ENCODE measurements around the gene SUSD5.
"Not testable (repeated sequence)": the region's sequence is repeated elsewhere in the genome, so short reads cannot be mapped to it uniquely, and the experiment has no call there.

The SUSD5 gene

GRCh38 chr3:33179132-33179531 lies 39.5 kb downstream of the SUSD5 start:
- no peak overlapping the region for H3K27ac Mint-ChIP-seq
- ATAC-seq (replicated peaks) (no peak), DNase-seq (no peak)
- no peaks in the 10 kb centered on the region for H3K4me1 Mint-ChIP-seq
- no peak overlapping the region for H3K4me3 Mint-ChIP-seq
- no peaks in the 10 kb centered on the region for H3K27me3 Mint-ChIP-seq
- peaks cover 0 to 8% of the 10 kb centered on the region in 2 donors for H3K36me3 Mint-ChIP-seq
- H3K9me3 Mint-ChIP-seq, result peaks cover 11 to 15% of the 10 kb centered on the region in 2 donors

GRCh38 chr3:33174711-33175414 lies 43.7 kb downstream of the SUSD5 start:
- no peak for DNase-seq
- no peak for ATAC-seq (replicated peaks)
- no peak overlapping the region for H3K27ac Mint-ChIP-seq
- H3K9me3 Mint-ChIP-seq, result peaks cover 4 to 7% of the 10 kb centered on the region in 2 donors
- H3K4me3 Mint-ChIP-seq, result no peak overlapping the region
- peaks cover 4 to 8% of the 10 kb centered on the region in 2 donors for H3K4me1 Mint-ChIP-seq
- H3K36me3 Mint-ChIP-seq, result no peaks in the 10 kb centered on the region
- no peaks in the 10 kb centered on the region for H3K27me3 Mint-ChIP-seq

GRCh38 chr3:33174095-33174494 lies 44.5 kb downstream of the SUSD5 start:
- H3K9me3 Mint-ChIP-seq, result peaks cover 1 to 3% of the 10 kb centered on the region in 2 donors
- no peak for ATAC-seq (replicated peaks)
- H3K36me3 Mint-ChIP-seq, result no peaks in the 10 kb centered on the region
- H3K27me3 Mint-ChIP-seq, result no peaks in the 10 kb centered on the region
- H3K4me1 Mint-ChIP-seq, result peaks cover 4 to 8% of the 10 kb centered on the region in 2 donors
- DNase-seq, result no peak
- H3K27ac Mint-ChIP-seq, result no peak overlapping the region
- no peak overlapping the region for H3K4me3 Mint-ChIP-seq

GRCh38 chr3:33173672-33174071 lies 44.9 kb downstream of the SUSD5 start:
- Mint-ChIP-seq H3K4me3 (no peak overlapping the region), H3K9me3 (peaks cover 0 to 1% of the 10 kb centered on the region in 2 donors), H3K4me1 (peaks cover 4 to 8% of the 10 kb centered on the region in 2 donors), H3K36me3 (no peaks in the 10 kb centered on the region), H3K27me3 (no peaks in the 10 kb centered on the region), H3K27ac (no peak overlapping the region)
- ATAC-seq (replicated peaks) (no peak), DNase-seq (no peak)

- Mint-ChIP-seq H3K4me1 (peaks cover 4 to 8% of the 10 kb centered on the region in 2 donors), H3K27me3 (no peaks in the 10 kb centered on the region), H3K27ac (no peak overlapping the region), H3K9me3 (no peaks in the 10 kb centered on the region), H3K4me3 (no peak overlapping the region), H3K36me3 (no peaks in the 10 kb centered on the region)
- ATAC-seq (replicated peaks) (no peak), DNase-seq (no peak)
These were observed 45.5 kb downstream of the SUSD5 start for GRCh38 chr3:33173103-33173502.

GRCh38 chr3:33171580-33171979 lies 47.0 kb downstream of the SUSD5 start:
- ATAC-seq (replicated peaks) (peak in 1 of 2 donors; percentile 38), DNase-seq (no peak)
- H3K27me3 Mint-ChIP-seq, result no peaks in the 10 kb centered on the region
- peaks cover 4 to 8% of the 10 kb centered on the region in 2 donors for H3K4me1 Mint-ChIP-seq
- no peaks in the 10 kb centered on the region for H3K36me3 Mint-ChIP-seq
- no peak overlapping the region for H3K4me3 Mint-ChIP-seq
- H3K9me3 Mint-ChIP-seq, result no peaks in the 10 kb centered on the region
- H3K27ac Mint-ChIP-seq, result no peak overlapping the region

- Mint-ChIP-seq H3K9me3 (no peaks in the 10 kb centered on the region), H3K36me3 (no peaks in the 10 kb centered on the region), H3K4me3 (no peak overlapping the region), H3K4me1 (peaks cover 4 to 8% of the 10 kb centered on the region in 2 donors), H3K27me3 (no peaks in the 10 kb centered on the region), H3K27ac (no peak overlapping the region)
- DNase-seq (no peak), ATAC-seq (replicated peaks) (no peak)
These were observed 48.1 kb downstream of the SUSD5 start for GRCh38 chr3:33170531-33170930.

- no peak for DNase-seq
- Mint-ChIP-seq H3K27ac (no peak overlapping the region), H3K27me3 (no peaks in the 10 kb centered on the region), H3K4me1 (peaks cover 6 to 15% of the 10 kb centered on the region in 2 donors), H3K36me3 (no peaks in the 10 kb centered on the region), H3K9me3 (no peaks in the 10 kb centered on the region), H3K4me3 (no peak overlapping the region)
- ATAC-seq (replicated peaks), result no peak
These were observed 50.8 kb downstream of the SUSD5 start for GRCh38 chr3:33167716-33168336.

- DNase-seq, result no peak
- H3K27ac Mint-ChIP-seq, result no peak overlapping the region
- no peaks in the 10 kb centered on the region for H3K9me3 Mint-ChIP-seq
- ATAC-seq (replicated peaks), result no peak
- H3K4me3 Mint-ChIP-seq, result no peak overlapping the region
- no peaks in the 10 kb centered on the region for H3K27me3 Mint-ChIP-seq
- no peaks in the 10 kb centered on the region for H3K36me3 Mint-ChIP-seq
- peaks cover 6 to 15% of the 10 kb centered on the region in 2 donors for H3K4me1 Mint-ChIP-seq
These were observed 51.3 kb downstream of the SUSD5 start for GRCh38 chr3:33167284-33167683.

- Mint-ChIP-seq H3K27ac (no peak overlapping the region), H3K36me3 (no peaks in the 10 kb centered on the region), H3K27me3 (no peaks in the 10 kb centered on the region), H3K4me3 (no peak overlapping the region), H3K9me3 (no peaks in the 10 kb centered on the region), H3K4me1 (peaks cover 2 to 6% of the 10 kb centered on the region in 2 donors)
- no peak for DNase-seq
- no peak for ATAC-seq (replicated peaks)
These were observed 52.5 kb downstream of the SUSD5 start for GRCh38 chr3:33166095-33166494.

GRCh38 chr3:33165372-33165771 lies 53.2 kb downstream of the SUSD5 start:
- Mint-ChIP-seq H3K36me3 (no peaks in the 10 kb centered on the region), H3K27me3 (no peaks in the 10 kb centered on the region), H3K27ac (no peak overlapping the region), H3K4me1 (peaks cover 2 to 6% of the 10 kb centered on the region in 2 donors), H3K4me3 (no peak overlapping the region), H3K9me3 (no peaks in the 10 kb centered on the region)
- ATAC-seq (replicated peaks) (no peak), DNase-seq (no peak)

- H3K4me3 Mint-ChIP-seq; H3K4me1 Mint-ChIP-seq; H3K27ac Mint-ChIP-seq; DNase-seq; H3K27me3 Mint-ChIP-seq; H3K9me3 Mint-ChIP-seq; ATAC-seq (replicated peaks); H3K36me3 Mint-ChIP-seq: not testable (repeated sequence)
These were observed 56.0 kb downstream of the SUSD5 start for GRCh38 chr3:33162621-33163020.

GRCh38 chr3:33159981-33160380 lies 58.6 kb downstream of the SUSD5 start:
- DNase-seq (no peak), ATAC-seq (replicated peaks) (no peak)
- no peaks in the 10 kb centered on the region for H3K9me3 Mint-ChIP-seq
- H3K27me3 Mint-ChIP-seq, result no peaks in the 10 kb centered on the region
- H3K4me1 Mint-ChIP-seq, result peaks cover 2 to 6% of the 10 kb centered on the region in 2 donors
- no peak overlapping the region for H3K4me3 Mint-ChIP-seq
- H3K36me3 Mint-ChIP-seq, result no peaks in the 10 kb centered on the region
- no peak overlapping the region for H3K27ac Mint-ChIP-seq

GRCh38 chr3:33159234-33159633 lies 59.4 kb downstream of the SUSD5 start:
- H3K4me3 Mint-ChIP-seq, result no peak overlapping the region

GRCh38 chr3:33155301-33155700 lies 63.3 kb downstream of the SUSD5 start:
- Mint-ChIP-seq H3K27ac (no peak overlapping the region), H3K36me3 (no peaks in the 10 kb centered on the region), H3K4me1 (no peaks in the 10 kb centered on the region), H3K27me3 (peaks cover 11% of the 10 kb centered on the region in 2 donors), H3K9me3 (no peaks in the 10 kb centered on the region), H3K4me3 (no peak overlapping the region)
- ATAC-seq (replicated peaks) (no peak), DNase-seq (no peak)

More at GRCh38 chr3:33159234-33159633, 59.4 kb downstream of the SUSD5 start:
- Mint-ChIP-seq H3K27ac (no peak overlapping the region), H3K9me3 (no peaks in the 10 kb centered on the region), H3K27me3 (no peaks in the 10 kb centered on the region), H3K4me1 (peaks cover 2 to 4% of the 10 kb centered on the region in 2 donors), H3K36me3 (no peaks in the 10 kb centered on the region)
- no peak for ATAC-seq (replicated peaks)
- DNase-seq, result no peak
